Naive thymus-derived CD4-positive, alpha-beta T cell (primary cell): ENCODE data around the gene ROR2. TPM values are rescaled to one million over a fixed set of nuclear protein-coding genes. Genes with fewer than 3 reads are reported as not detected.
"Not testable (repeated sequence)": the region's sequence is repeated elsewhere in the genome, so short reads cannot be mapped to it uniquely, and the experiment has no call there.

Experiments
- ATAC-seq: fragments of 150-1000 bp; cut with Tn5 transposase; 2 replicates; pipeline ENCODE4 v1.10.0; 2021; ENCODE audit warnings: mild to moderate bottlenecking, moderate library complexity
- CTCF ChIA-PET: fragments of 350-600 bp; sonication (Branson Sonifier 250); formaldehyde crosslinking; loops from one replicate; lab custom pipeline; 2021; ENCODE audit warnings: antibody characterized with exemption; lab: Charles Lee
- POLR2A ChIA-PET: fragments of 350-600 bp; sonication (Branson Sonifier 250); formaldehyde crosslinking; loops from one replicate; lab custom pipeline; 2021; ENCODE audit warnings: antibody characterized with exemption, inconsistent platforms; lab: Charles Lee
- DNase-seq, 9 donors: peaks; one replicate each; pipeline versions ENCODE4 v3.0.0 to v3.0.0-alpha.2; 2020 to 2022; ENCODE audit warnings: mixed read lengths in 1 of 9
- H3K27ac ChIP-seq: one replicate; pipeline ENCODE4 v1.7.0; 2013; ENCODE audit warnings: mild to moderate bottlenecking, low read depth, low read length, moderate library complexity
- H3K27me3 ChIP-seq, 2 donors: one replicate each; pipeline ENCODE4 v1.7.0; 2013; ENCODE audit warnings: low read length in 2 of 2, mild to moderate bottlenecking in 2 of 2, moderate library complexity in 2 of 2; ENCODE audit not compliant: control insufficient read depth in 2 of 2, insufficient read depth in 2 of 2
- H3K36me3 ChIP-seq, 3 experiments: 1 replicate in 2 of 3; 2 replicates in 1 of 3; pipeline ENCODE4 v1.7.0; 2013; ENCODE audit warnings: low read length in 3 of 3, mild to moderate bottlenecking in 3 of 3, moderate library complexity in 1 of 3; ENCODE audit not compliant: insufficient read depth in 3 of 3, control insufficient read depth in 2 of 3
- H3K4me1 ChIP-seq, 2 donors: one replicate each; pipeline ENCODE4 v1.7.0; 2013; ENCODE audit warnings: low read length in 2 of 2, mild to moderate bottlenecking in 2 of 2, moderate library complexity in 1 of 2; ENCODE audit not compliant: control insufficient read depth in 2 of 2, insufficient read depth in 2 of 2
- H3K4me3 ChIP-seq: 2 replicates; pipeline ENCODE4 v1.7.0; 2013; ENCODE audit warnings: mild to moderate bottlenecking, low read length
- H3K9me3 ChIP-seq, 3 experiments: 1 replicate in 2 of 3; 2 replicates in 1 of 3; pipeline ENCODE4 v1.7.0; 2013; ENCODE audit warnings: low read length in 3 of 3; ENCODE audit not compliant: control insufficient read depth in 2 of 3
- H3K27ac Mint-ChIP-seq, 9 donors: one replicate each; pipeline ENCODE4 v1.8.0; 2020 to 2022; ENCODE audit warnings: mixed read lengths in 9 of 9, mild to moderate bottlenecking in 8 of 9, moderate library complexity in 5 of 9, inconsistent platforms in 2 of 9
- H3K27me3 Mint-ChIP-seq, 5 donors: one replicate each; pipeline ENCODE4 v1.8.0; 2021 to 2022; ENCODE audit warnings: mixed read lengths in 5 of 5, mild to moderate bottlenecking in 1 of 5
- H3K36me3 Mint-ChIP-seq, 5 donors: one replicate each; pipeline ENCODE4 v1.8.0; 2020 to 2022; ENCODE audit warnings: mixed read lengths in 5 of 5, mild to moderate bottlenecking in 3 of 5, inconsistent platforms in 1 of 5
- H3K4me1 Mint-ChIP-seq, 7 donors: one replicate each; pipeline ENCODE4 v1.8.0; 2020 to 2022; ENCODE audit warnings: mixed read lengths in 7 of 7, mild to moderate bottlenecking in 3 of 7, inconsistent platforms in 1 of 7
- H3K4me3 Mint-ChIP-seq, 10 donors: one replicate each; pipeline ENCODE4 v1.8.0; 2020 to 2022; ENCODE audit warnings: mild to moderate bottlenecking in 10 of 10, mixed read lengths in 10 of 10, moderate library complexity in 6 of 10, inconsistent platforms in 2 of 10
- H3K9me3 Mint-ChIP-seq, 11 donors: one replicate each; pipeline ENCODE4 v1.8.0; 2020 to 2022; ENCODE audit warnings: mixed read lengths in 11 of 11, mild to moderate bottlenecking in 4 of 11, inconsistent platforms in 1 of 11, moderate library complexity in 1 of 11
- intact Hi-C, 2 donors: fragments of 100-400 bp; cut with micrococcal nuclease; formaldehyde crosslinking; loops; one replicate each; pipeline ENCODE4 v1.15.1; 2023
- polyA plus RNA-seq, 2 donors: library from polyadenylated mRNA; unstranded; fragments of 300-500 nt; fragmentation: Illumina TruSeq; gene quantifications; one replicate each; pipeline ENCODE4 v1.2.3, GENCODE V29; 2021
- total RNA-seq, 6 experiments: library from RNA in 5 of 6; stranded (reverse) in 5 of 6; gene quantifications; 1 replicate in 5 of 6; 2 replicates in 1 of 6; pipeline ENCODE4 v1.2.3 and lab custom pipeline; 2021 to 2026

ROR2 gene
- total and polyA plus RNA-seq, 7 experiments from 2014 or later: 0.48 to 2.1 TPM; not detected in 5

- Mint-ChIP-seq H3K9me3 (peaks cover 0 to 27% (median 9%) of the 10 kb centered on the region in 11 donors), H3K27ac (no peak overlapping the region), H3K27me3 (peaks cover 6 to 21% (median 14%) of the 10 kb centered on the region in 5 donors), H3K36me3 (no peaks in the 10 kb centered on the region), H3K4me1 (no peaks in the 10 kb centered on the region), H3K4me3 (no peak overlapping the region)
- Histone ChIP-seq H3K9me3 (peaks cover 0 to 4% (median 0%) of the 10 kb centered on the region in 3 experiments), H3K27me3 (no peaks in the 10 kb centered on the region), H3K4me3 (no peak overlapping the region), H3K4me1 (no peaks in the 10 kb centered on the region), H3K36me3 (no peaks in the 10 kb centered on the region), H3K27ac (no peak overlapping the region)
- ChIA-PET CTCF (no interaction called here), POLR2A (no interaction called here)
- DNase-seq (no peak), ATAC-seq (no peak)
- intact Hi-C loops: no loop called here
Measured at GRCh38 chr9:91985692-91986091, 35.7 kb upstream of the ROR2 start.

GRCh38 chr9:91978740-91979414 lies 28.8 kb upstream of the ROR2 start:
- no peak for DNase-seq
- no peaks in the 10 kb centered on the region for H3K36me3 Mint-ChIP-seq
- H3K27me3 Mint-ChIP-seq: peaks cover under 1 to 15% (median 12%) of the 10 kb centered on the region in 5 donors
- no peak overlapping the region for H3K27ac Mint-ChIP-seq
- Histone ChIP-seq H3K36me3 (no peaks in the 10 kb centered on the region), H3K27me3 (no peaks in the 10 kb centered on the region), H3K9me3 (peaks cover 0 to 4% (median 0%) of the 10 kb centered on the region in 3 experiments), H3K4me1 (no peaks in the 10 kb centered on the region), H3K4me3 (no peak overlapping the region), H3K27ac (no peak overlapping the region)
- H3K4me3 Mint-ChIP-seq: no peak overlapping the region
- no peak for ATAC-seq
- H3K4me1 Mint-ChIP-seq: no peaks in the 10 kb centered on the region
- CTCF ChIA-PET: no interaction called here
- intact Hi-C loops: loop anchor here in 1 of 2 donors (1.0 kb wide), 1 partner anchor 204 kb away; no protein-coding TSS in a partner anchor
- POLR2A ChIA-PET: no interaction called here
- peaks cover 0 to 27% (median 14%) of the 10 kb centered on the region in 11 donors for H3K9me3 Mint-ChIP-seq

GRCh38 chr9:91975254-91975653 lies 25.2 kb upstream of the ROR2 start:
- POLR2A ChIA-PET, intact Hi-C loops, H3K9me3 Mint-ChIP-seq, DNase-seq, H3K36me3 ChIP-seq, H3K4me3 ChIP-seq, H3K9me3 ChIP-seq, H3K27ac Mint-ChIP-seq, ATAC-seq, CTCF ChIA-PET, H3K27me3 ChIP-seq, H3K36me3 Mint-ChIP-seq, H3K4me1 Mint-ChIP-seq, H3K4me1 ChIP-seq, H3K27ac ChIP-seq, H3K4me3 Mint-ChIP-seq: not testable (repeated sequence)
- peaks cover 13 to 33% (median 25%) of the 10 kb centered on the region in 5 donors for H3K27me3 Mint-ChIP-seq

- H3K27me3 Mint-ChIP-seq: peaks cover 21 to 40% (median 36%) of the 10 kb centered on the region in 5 donors
- H3K27ac ChIP-seq: no peak overlapping the region
- H3K4me1 Mint-ChIP-seq: no peaks in the 10 kb centered on the region
- H3K27ac Mint-ChIP-seq: no peak overlapping the region
- ATAC-seq (no peak), DNase-seq (no peak)
- H3K4me3 Mint-ChIP-seq: no peak overlapping the region
- CTCF ChIA-PET: no interaction called here
- H3K4me3 ChIP-seq: no peak overlapping the region
- no peaks in the 10 kb centered on the region for H3K36me3 ChIP-seq
- peaks cover 0 to 4% (median 0%) of the 10 kb centered on the region in 11 donors for H3K9me3 Mint-ChIP-seq
- no peaks in the 10 kb centered on the region for H3K36me3 Mint-ChIP-seq
- intact Hi-C loops: no loop called here
- H3K9me3 ChIP-seq: no peaks in the 10 kb centered on the region
- H3K27me3 ChIP-seq: no peaks in the 10 kb centered on the region
- H3K4me1 ChIP-seq: no peaks in the 10 kb centered on the region
- POLR2A ChIA-PET: no interaction called here
Measured at GRCh38 chr9:91972711-91973110, 22.7 kb upstream of the ROR2 start.

GRCh38 chr9:91972076-91972626 lies 22.1 kb upstream of the ROR2 start:
- intact Hi-C loops: no loop called here
- Mint-ChIP-seq H3K27ac (no peak overlapping the region), H3K9me3 (peaks cover 0 to 4% (median 0%) of the 10 kb centered on the region in 11 donors), H3K36me3 (no peaks in the 10 kb centered on the region), H3K4me3 (no peak overlapping the region), H3K4me1 (no peaks in the 10 kb centered on the region), H3K27me3 (peaks cover 24 to 43% (median 38%) of the 10 kb centered on the region in 5 donors)
- no peaks in the 10 kb centered on the region for H3K27me3 ChIP-seq
- no peak overlapping the region for H3K27ac ChIP-seq
- ChIA-PET CTCF (no interaction called here), POLR2A (no interaction called here)
- no peak overlapping the region for H3K4me3 ChIP-seq
- no peaks in the 10 kb centered on the region for H3K36me3 ChIP-seq
- no peak for ATAC-seq
- no peaks in the 10 kb centered on the region for H3K4me1 ChIP-seq
- H3K9me3 ChIP-seq: no peaks in the 10 kb centered on the region
- no peak for DNase-seq

GRCh38 chr9:91967259-91967658 lies 17.2 kb upstream of the ROR2 start:
- DNase-seq (no peak), ATAC-seq (no peak)
- Mint-ChIP-seq H3K36me3 (peaks cover 0 to 4% (median 0%) of the 10 kb centered on the region in 5 donors), H3K27me3 (peaks cover 31 to 51% (median 41%) of the 10 kb centered on the region in 5 donors), H3K27ac (no peak overlapping the region), H3K9me3 (peaks cover 0 to 2% (median 0%) of the 10 kb centered on the region in 11 donors), H3K4me3 (no peak overlapping the region), H3K4me1 (no peaks in the 10 kb centered on the region)
- Histone ChIP-seq H3K36me3 (no peaks in the 10 kb centered on the region), H3K4me3 (no peak overlapping the region), H3K4me1 (no peaks in the 10 kb centered on the region), H3K27me3 (no peaks in the 10 kb centered on the region), H3K27ac (no peak overlapping the region), H3K9me3 (no peaks in the 10 kb centered on the region)
- CTCF ChIA-PET: no interaction called here
- intact Hi-C loops: no loop called here
- POLR2A ChIA-PET: no interaction called here

GRCh38 chr9:91966503-91966902 lies 16.5 kb upstream of the ROR2 start:
- H3K4me3 ChIP-seq: no peak overlapping the region
- CTCF ChIA-PET: no interaction called here

More at GRCh38 chr9:91966503-91966902, 16.5 kb upstream of the ROR2 start:
- peaks cover 0 to 6% (median under 1%) of the 10 kb centered on the region in 11 donors for H3K9me3 Mint-ChIP-seq
- peaks cover 24 to 50% (median 37%) of the 10 kb centered on the region in 5 donors for H3K27me3 Mint-ChIP-seq
- DNase-seq: no peak
- Histone ChIP-seq H3K4me1 (no peaks in the 10 kb centered on the region), H3K27ac (no peak overlapping the region), H3K27me3 (no peaks in the 10 kb centered on the region), H3K36me3 (no peaks in the 10 kb centered on the region), H3K9me3 (no peaks in the 10 kb centered on the region)
- intact Hi-C loops: no loop called here
- H3K36me3 Mint-ChIP-seq: peaks cover 0 to 4% (median 0%) of the 10 kb centered on the region in 5 donors
- POLR2A ChIA-PET: no interaction called here
- H3K27ac Mint-ChIP-seq: no peak overlapping the region
- no peak for ATAC-seq
- no peak overlapping the region for H3K4me3 Mint-ChIP-seq
- no peaks in the 10 kb centered on the region for H3K4me1 Mint-ChIP-seq
